Stimulated activated CD4-positive, alpha-beta T cell treated with anti-CD3 and anti-CD28 coated beads, TNF-alpha, amount 100 ng/mL, for 48 hours (primary cell): ENCODE results near the gene GGT6.
"Not testable (repeated sequence)": the region's sequence is repeated elsewhere in the genome, so short reads cannot be mapped to it uniquely, and the experiment has no call there.

Source experiments
- DNase-seq, 3 donors: peaks; one replicate each; pipeline ENCODE4 v3.0.0-alpha.2; 2020; ENCODE audit warnings: low read depth in 3 of 3

Gene GGT6, protein sequence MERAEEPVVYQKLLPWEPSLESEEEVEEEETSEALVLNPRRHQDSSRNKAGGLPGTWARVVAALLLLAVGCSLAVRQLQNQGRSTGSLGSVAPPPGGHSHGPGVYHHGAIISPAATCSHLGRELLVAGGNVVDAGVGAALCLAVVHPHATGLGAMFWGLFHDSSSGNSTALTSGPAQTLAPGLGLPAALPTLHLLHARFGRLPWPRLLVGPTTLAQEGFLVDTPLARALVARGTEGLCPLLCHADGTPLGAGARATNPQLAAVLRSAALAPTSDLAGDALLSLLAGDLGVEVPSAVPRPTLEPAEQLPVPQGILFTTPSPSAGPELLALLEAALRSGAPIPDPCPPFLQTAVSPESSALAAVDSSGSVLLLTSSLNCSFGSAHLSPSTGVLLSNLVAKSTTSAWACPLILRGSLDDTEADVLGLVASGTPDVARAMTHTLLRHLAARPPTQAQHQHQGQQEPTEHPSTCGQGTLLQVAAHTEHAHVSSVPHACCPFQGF

DNA sequence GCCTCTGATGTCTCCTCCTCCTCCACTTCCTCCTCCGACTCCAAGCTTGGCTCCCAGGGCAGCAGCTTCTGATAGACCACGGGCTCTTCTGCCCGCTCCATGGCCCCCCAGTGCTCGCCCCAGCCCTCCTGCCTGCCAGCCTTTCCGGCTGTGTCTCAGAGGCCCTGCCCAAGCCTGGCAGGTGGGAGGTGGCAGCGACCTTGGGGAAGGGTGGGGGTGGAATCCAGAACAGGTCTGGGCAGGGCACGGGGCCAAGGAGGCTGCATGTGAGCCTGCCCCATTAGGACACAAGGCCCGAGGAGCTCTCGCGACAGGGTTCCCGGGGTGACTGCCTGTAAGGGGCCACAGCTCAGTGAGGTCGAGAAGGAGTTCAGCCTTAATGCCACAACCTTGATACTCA is at the start of gene GGT6:
Gene GGT6 (minus strand): TSS at position 157 of the 400 bp plus-strand sequence. CDS start 56 bp downstream, at position 101.
- DNase-seq = no peak

DNA sequence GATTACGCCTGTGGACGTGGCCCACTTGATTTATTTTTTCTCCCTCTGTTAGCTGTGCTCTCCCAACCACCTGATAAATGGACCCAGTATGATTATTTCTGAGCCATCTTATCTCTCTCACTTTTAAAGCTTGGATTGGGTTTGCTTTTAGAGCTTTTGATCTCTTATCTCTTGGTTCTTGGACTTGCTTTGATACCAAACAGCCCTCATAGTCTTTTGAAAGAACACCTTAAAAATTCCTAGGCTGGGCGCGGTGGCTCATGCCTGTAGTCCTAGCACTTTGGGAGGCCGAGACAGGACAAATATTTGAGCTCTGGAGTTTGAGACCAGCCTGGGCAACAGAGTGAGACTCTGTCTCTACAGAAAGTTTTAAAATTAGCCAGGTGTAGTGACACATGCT is 49.8 kb upstream of the GGT6 start:
- DNase-seq = no peak

DNA sequence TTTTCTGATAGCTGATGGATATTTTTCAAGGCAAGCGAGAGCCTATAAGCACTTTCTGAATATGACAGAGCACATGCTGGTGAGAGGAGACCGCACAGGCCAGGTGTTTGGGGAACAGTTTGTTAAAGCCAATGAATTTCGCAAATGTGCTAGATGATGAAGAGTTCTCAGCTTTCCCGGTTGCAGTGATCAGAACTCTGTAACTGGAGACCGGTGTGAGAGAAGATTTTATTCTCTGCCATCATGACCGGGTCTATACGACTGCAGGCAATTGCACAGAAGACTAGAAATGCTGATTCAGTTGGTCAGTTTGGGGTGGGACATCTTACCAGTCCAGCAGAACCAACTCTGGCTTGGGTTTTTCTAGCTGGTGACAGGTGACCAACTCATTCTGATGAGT is 49.4 kb upstream of the GGT6 start:
- no peak for DNase-seq

DNA sequence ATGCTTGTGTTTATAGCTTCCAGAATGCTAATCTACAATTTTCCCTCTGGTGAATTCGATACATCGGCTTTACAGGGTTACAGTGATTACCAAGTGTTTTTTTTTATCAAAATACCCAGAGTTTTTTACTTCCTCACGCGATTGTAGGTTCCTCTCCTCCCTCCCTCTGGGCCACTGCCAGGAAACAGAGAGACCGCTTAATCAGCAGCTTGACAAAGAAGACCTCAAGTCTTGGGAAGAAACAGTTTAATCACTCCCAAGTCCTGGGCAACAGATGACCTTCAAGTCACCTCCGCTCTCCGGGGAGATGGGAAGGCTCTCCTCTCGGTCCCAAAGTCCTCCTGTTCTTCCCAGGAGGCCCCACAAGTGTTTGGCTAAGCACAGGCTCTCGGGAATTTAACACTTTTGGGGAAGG is 47.4 kb upstream of the GGT6 start:
- no peak for DNase-seq

DNA sequence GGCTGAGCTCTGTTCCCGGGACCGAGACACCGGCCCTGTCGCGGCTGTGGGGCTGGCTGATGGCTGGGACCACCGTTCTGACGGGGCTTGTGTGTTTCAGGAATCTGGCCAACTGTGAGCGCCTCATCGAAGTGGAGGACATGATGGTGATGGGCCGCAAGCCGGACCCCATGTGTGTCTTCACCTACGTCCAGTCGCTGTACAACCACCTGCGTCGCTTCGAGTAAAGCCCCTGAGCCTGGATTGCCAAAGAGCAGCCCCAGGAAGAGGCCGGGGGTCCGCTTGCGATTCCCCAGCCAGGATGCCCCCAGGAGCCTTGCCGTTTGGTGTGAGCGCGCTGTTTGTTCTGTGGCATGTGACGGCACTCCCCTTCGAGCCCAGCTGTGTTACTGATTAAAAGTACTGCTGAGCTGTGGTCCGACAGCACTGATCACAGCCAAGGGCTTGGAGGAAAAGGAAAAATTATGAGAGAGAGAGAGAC is 46.9 kb upstream of the GGT6 start:
- DNase-seq = no peak

DNA sequence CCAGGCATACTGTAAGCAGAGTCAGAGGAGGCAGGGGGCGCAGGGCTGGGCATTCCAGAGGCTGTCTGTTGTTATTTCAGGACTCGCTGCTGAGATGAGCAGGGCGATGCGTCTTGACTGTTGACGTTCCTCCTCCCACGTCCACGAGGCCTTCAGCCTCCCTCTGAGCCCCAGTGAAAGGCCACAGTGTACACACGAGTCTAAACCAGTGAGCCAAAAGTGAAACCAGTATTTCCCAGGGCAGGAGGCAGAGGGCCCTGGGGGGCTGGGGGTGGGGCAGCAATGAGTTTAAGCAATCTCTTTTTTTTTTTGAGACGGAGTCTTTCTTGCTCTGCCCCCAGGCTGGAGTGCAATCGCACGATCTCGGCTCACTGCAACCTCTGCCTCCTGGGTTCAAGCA is 45.4 kb upstream of the GGT6 start:
- DNase-seq = no peak

DNA sequence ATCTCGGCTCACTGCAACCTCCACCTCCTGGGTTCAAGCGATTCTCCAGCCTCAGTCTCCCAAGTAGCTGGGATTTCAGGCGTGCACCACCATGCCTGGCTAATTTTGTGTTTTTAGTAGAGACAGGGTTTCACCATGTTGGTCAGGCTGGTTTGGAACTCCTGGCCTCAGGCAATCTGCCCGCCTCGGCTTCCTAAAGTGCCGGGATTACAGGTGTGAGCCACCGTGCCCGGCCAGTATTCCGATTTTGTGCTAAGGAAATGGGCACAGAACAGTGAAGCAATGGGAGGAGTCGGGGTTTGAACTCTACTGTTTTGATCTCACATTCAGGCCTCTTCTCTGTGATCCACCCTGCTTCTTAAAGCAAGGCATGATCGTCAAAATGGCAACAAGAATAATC is 44.4 kb upstream of the GGT6 start:
- not testable (repeated sequence) for DNase-seq

DNA sequence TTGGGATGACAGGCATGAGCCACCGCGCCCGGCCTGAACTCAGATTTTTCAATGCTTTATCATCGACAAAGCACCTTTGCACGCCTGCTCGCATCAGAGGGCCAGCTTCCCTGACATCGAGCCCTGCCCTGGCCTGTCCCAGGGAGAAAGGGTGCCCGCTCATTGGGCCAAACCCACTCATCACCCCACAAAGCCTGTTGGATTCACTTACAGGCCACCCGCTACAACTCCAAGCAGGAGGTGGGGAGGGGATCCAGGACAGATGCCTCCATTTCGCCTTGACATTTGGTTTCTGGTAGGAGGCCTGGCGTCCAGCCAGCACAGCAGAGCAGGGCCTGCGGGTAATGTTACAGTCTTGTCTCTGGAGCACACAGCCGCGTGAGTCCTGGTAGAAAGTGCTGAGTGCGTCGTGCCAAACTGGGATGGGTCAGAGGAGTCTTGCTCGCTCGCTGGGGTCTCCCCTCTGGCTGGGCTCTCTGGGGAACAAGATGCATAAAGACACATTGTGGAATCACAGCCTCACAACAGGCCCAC is 43.8 kb upstream of the GGT6 start:
- no peak for DNase-seq

DNA sequence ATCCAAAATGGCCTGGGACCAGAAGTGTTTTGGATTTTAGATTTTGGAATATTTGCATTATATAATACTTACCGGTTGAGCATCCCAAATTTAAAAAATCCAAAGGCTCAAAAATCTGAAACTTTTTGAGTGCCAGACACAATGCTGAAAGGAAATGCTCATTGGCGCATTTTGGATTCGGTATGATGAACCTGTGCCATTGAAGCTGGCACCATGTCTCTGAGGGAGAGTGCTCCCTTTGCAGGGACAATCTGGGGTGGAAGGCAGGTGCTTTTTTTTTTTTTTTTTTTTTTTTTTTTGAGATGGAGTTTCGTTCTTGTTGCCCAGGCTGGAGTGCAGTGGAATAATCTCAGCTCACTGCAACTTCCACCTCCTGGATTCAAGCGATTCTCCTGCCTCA is 41.7 kb upstream of the GGT6 start:
- no peak for DNase-seq

DNA sequence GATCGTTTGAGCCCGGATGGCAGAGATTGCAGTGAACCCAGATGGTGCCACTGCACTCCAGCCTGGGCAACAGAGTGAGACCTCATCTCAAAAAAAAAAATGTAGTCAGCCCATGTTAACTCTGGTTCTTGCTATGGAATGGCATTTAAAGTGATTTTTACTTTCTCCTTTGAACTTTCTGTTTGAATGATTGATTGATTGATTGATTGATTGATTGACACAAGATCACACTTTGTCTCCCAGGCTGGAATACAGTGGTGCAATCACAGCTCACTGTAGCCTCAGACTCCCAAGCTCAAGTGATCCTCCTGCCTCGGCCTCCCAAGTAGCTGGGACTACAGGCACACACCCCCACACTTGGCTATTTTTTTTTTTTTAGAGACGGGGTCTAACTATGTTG is 40.9 kb upstream of the GGT6 start:
- no peak for DNase-seq

DNA sequence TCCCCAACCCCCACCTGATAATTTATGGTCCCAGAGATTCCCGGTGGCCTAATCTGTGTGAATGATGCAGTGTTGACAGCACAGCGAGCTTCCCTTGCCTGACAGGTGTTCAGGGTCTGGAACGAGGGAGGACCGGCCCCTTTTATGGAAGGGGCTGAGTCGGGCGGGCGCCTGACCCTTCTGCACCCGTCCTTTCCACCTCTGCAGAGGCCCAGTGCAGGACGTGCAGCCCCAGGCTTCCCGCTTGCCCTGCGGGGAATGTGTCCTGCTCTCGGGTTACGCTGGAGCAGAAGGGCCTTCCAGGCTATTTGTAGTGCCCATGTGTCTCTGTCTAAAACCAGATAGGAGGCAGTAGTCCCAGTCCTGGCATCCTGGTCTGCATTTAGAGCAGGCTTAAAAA is 40.2 kb upstream of the GGT6 start:
- DNase-seq = no peak

DNA sequence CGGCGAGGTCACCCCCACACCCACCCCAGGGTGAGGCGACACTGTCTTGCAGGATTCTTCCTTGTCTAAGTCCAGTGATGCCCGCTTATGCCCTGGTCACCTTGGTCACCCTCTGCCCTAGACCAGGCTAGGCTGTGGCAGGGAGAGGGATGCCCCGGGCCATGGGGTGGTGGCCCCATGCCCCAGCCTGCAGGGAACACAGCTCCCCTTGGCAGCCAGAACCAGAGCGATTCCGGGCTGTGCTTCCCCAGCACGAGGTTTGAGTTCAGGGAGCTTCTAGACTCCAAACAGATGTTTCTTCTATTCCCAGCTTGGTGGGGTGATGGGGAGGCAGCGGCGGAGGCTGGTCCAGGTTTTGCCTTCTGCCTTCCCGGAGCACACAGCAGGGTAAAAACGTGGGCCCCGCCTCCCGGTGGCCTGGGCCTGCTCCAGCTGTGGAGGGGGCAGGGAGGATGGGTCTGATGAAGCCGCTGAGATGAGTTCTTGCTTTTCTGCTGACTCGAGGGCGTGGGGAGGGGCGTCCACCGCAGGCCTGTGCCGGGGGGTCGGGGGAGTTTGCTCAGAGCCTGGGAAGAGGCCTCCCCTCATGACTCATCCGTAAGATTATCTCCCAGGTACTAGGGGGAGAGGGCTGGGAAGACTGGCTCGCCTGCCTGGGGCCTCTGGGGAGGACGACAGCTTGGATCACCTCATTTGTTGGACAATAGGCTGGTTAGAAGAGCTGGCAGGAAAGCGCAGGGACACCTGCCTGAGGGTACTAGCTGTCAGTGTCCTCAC is 39.3 kb upstream of the GGT6 start:
- DNase-seq = no peak

DNA sequence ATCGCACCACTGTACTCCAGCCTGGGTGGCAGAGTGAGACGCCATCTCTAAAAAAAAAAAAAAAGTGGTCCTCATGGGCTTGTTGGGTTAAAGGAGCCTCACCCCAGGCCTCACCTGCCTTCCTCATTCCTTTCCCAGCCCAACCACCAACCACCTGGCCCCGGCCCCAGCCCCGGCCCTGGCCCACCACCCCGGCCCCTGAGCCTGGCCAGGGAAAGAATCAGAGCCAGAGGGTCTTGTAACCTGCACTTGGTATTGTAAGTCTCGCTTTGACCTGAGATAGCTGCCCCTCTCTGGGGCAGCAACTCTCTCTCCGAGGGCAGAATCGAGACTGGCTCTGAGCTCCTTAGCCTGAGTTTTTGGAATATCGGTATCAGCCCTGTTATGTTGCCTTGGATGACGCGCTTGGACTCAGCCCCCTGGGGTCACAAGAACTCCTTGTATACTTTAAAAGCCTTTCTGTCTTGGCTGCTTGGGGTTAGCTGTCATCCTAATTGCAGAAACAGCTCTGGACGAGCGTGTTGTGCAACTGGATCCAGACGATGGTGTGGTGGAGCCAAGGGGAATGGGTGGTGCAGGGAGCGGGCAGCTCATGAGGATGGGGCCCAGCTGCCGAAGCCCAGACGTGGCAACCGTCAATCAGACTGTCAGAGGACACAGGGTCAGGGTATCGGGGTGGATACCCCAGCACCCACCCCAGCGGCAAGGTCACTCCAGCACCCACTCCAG is 38.6 kb upstream of the GGT6 start:
- DNase-seq = no peak

DNA sequence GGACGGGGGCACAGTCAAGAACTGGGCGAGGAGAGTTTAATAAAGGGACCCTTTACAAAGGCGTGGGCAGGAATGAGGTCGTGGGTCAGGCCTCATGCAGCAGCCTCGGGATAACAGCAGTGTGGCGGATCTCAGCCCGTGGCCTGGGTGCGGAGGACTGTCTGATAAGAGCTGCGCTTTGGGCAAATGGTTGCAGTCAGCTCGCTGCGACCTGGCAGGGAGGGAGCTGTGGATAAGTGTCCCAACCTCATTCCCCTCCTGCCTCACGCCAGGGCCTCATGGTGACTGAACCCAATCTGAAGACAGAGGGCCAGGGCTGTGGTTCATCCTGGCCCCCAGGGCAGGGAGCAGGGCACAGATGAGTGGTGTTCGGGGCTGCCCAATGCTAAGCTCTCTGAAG is 37.6 kb upstream of the GGT6 start:
- DNase-seq = no peak

DNA sequence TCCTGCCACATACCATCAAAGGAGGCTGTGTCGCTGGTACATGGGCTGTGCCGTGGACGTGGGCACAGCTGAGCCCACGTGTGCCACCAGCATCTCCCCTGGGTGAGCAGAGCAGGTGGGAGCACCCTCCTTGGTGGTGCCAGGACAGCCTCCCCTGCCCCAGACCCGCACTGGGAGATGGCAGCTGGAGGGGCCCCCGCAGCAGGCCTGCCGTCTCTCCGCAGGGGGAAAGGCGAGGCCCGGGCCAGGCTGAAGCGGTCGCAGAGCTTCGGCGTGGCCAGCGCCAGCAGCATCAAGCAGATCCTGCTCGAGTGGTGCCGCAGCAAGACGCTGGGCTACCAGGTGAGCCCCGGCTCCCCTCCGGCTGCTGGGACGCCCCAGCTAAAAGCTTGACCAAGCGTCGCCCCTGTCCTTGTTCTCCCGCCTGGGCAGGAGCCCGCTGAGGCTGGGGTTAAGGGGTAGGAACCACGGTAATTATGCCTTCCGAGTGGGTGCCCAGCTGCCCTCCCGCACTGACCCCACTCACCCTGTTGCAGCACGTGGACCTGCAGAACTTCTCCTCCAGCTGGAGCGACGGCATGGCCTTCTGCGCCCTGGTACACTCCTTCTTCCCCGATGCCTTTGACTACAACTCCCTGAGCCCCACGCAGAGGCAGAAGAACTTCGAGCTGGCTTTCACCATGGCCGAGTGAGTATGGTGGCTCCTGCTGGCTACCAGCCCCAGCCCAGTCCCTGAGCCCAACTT is 36.4 kb upstream of the GGT6 start:
- no peak for DNase-seq

DNA sequence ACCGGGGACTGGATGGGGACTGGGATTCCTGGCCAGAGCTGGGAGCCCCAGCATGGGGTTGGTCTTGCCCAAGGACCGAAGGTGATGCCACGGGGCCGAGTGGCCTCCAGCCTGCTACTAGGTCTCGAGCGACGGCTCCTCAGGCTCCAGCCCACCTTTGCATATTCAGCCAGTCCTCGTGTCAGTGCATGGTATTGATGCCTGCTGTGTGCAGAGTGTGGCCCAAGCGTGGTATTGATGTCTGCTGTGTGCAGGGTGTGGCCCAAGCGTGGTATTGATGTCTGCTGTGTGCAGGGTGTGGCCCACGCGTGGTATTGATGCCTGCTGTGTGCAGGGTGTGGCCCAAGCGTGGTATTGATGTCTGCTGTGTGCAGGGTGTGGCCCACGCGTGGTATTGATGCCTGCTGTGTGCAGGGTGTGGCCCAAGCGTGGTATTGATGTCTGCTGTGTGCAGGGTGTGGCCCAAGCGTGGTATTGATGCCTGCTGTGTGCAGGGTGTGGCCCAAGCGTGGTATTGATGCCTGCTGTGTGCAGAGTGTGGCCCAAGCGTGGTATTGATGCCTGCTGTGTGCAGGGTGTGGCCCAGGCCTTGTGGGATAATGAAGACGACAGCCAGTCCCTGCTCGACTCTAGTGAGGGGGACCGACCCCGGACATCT is 35.4 kb upstream of the GGT6 start:
- not testable (repeated sequence) for DNase-seq

DNA sequence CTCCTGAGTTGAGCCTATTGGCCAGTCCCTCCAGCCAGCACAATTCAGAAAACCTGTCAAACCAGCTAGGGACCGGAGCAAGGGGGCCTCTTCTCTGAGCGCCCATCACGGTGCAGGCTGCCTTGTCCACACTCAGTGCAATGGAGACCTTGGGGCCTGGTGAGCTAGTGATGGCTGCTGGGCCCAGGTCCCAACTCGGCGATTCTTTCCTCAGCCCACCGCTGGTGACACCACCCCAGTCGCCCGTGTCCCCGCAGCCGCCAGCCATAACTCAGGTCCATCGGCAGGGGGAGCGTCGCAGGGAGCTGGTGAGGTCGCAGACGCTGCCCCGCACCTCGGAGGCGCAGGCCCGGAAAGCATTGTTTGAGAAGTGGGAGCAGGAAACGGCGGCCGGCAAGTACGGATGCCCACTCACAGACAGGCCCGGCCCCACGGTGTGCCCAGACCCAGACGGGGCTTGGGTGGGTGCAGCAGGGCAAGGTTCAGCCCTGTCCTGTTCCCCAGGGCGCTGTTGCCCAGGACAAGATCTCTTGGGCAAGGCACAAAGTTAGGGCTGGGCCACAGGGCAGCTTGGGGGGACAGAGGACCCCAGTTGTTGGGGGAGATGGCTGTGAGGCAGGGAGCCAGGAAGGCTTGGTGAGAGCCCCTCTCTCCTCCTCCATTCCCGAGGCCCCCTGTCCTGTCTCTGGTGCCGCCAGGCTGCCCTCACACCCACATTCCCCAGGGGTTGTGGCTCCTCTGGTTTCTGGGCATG is 34.7 kb upstream of the GGT6 start:
- peak; percentile 13 to 29 (median 17) for DNase-seq

DNA sequence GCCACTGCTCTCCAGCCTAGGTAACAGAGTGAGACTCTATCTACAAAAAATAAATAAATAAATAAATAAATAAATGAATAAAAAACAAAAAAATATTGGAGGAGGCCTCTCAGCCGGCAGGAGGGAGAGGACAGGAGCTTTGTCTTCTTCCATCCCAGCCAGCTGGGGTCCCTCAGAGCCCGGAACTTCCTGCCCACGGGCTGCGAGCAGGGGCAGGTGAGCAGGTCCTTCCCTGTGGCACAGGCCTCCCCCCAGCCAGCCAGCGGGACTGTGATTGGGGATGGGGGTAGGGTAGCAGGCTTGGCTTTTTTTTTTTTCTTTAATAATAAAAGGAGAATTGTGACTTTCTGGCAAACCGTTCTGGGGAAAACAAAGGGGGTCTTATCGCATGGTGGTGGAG is 34.0 kb upstream of the GGT6 start:
- no peak for DNase-seq

DNA sequence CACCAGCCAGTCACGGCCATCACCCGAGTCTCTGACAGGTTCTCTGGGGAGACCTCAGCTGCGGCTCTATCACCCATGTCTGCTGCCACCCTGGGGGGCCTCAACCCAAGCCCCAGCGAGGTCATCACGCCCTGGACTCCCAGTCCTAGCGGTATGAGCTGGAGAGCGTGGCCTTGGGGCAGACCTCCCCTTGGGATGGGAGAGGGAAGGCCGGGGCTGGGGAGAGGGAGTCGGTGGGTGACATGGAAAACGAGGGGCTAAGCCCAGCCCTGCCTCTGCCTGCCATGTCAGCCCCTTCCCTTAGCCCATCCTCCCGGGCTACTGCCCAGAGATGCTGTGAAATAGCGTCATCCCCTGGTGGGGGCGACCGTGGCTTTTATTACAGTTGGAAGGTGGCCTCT is 32.6 kb upstream of the GGT6 start:
- no peak for DNase-seq
